GM20000 (cell line): ENCODE measurements around the gene IRF3.

Experiments
- DNase-seq: peaks from one replicate; pipeline ENCODE4 v3.0.0; 2012; ENCODE audit warnings: low spot score
- CTCF ChIP-seq: IDR thresholded peaks from 2 replicates; pipeline ENCODE4 v1.5.1; 2012; ENCODE audit warnings: mild to moderate bottlenecking, control low read depth; ENCODE audit errors: extremely low read depth, missing control alignments

The IRF3 gene

GRCh38 chr19:49655570-49656455 is 9.8 kb downstream of the IRF3 start:
- no peak for TF ChIP-seq CTCF

GRCh38 chr19:49654581-49654980 is 11.1 kb downstream of the IRF3 start:
- no peak for TF ChIP-seq CTCF
- DNase-seq: no peak

More at GRCh38 chr19:49655570-49656455, 9.8 kb downstream of the IRF3 start:
- no peak for DNase-seq

- no peak for TF ChIP-seq CTCF
- no peak for DNase-seq
Measured at GRCh38 chr19:49653466-49653806, 12.2 kb downstream of the IRF3 start.

- TF ChIP-seq CTCF: no peak
- DNase-seq: no peak
Measured at GRCh38 chr19:49652551-49653465, 12.8 kb downstream of the IRF3 start.

- TF ChIP-seq CTCF: no peak
- no peak for DNase-seq
Measured at GRCh38 chr19:49651820-49652550, 13.7 kb downstream of the IRF3 start.

GRCh38 chr19:49651029-49651819 is 14.4 kb downstream of the IRF3 start:
- no peak for TF ChIP-seq CTCF
- DNase-seq: no peak
